HG03520 (cell line): ENCODE data around the gene TPD52L1.
"Not testable (repeated sequence)": the region's sequence is repeated elsewhere in the genome, so short reads cannot be mapped to it uniquely, and the experiment has no call there.

Experiments
- ATAC-seq: cut with Tn5 transposase; IDR thresholded peaks from one replicate; pipeline ENCODE4 v1.9.1; 2021; ENCODE audit warnings: mild to moderate bottlenecking, moderate library complexity; ENCODE audit not compliant: unreplicated experiment

Gene TPD52L1

GRCh38 chr6:125140808-125141207 is 12.8 kb upstream of the TPD52L1 start:
- ATAC-seq, result no peak

- ATAC-seq, result no peak
Observed at GRCh38 chr6:125142618-125143017, 11.0 kb upstream of the TPD52L1 start.

- no peak for ATAC-seq
Observed at GRCh38 chr6:125144822-125145221, 8.8 kb upstream of the TPD52L1 start.

GRCh38 chr6:125149256-125150144 is 4.1 kb upstream of the TPD52L1 start:
- no peak for ATAC-seq

GRCh38 chr6:125151700-125152099 is 1.9 kb upstream of the TPD52L1 start:
- ATAC-seq, result no peak

- ATAC-seq, result no peak
Observed at GRCh38 chr6:125154118-125154760, 666 bp downstream of the TPD52L1 start.

- peak; percentile 31 for ATAC-seq
Observed at GRCh38 chr6:125154761-125155135, 1.2 kb downstream of the TPD52L1 start.

GRCh38 chr6:125155344-125155743 is 1.8 kb downstream of the TPD52L1 start:
- no peak for ATAC-seq

- ATAC-seq, result no peak
Observed at GRCh38 chr6:125156496-125156895, 2.9 kb downstream of the TPD52L1 start.

- no peak for ATAC-seq
Observed at GRCh38 chr6:125157280-125157679, 3.7 kb downstream of the TPD52L1 start.

GRCh38 chr6:125157725-125158124 is 4.2 kb downstream of the TPD52L1 start:
- ATAC-seq, result no peak

- ATAC-seq, result not testable (repeated sequence)
Observed at GRCh38 chr6:125163339-125163738, 9.8 kb downstream of the TPD52L1 start.

GRCh38 chr6:125163811-125164210 is 10.2 kb downstream of the TPD52L1 start:
- ATAC-seq, result no peak

- ATAC-seq, result no peak
Observed at GRCh38 chr6:125164696-125165095, 11.1 kb downstream of the TPD52L1 start.

GRCh38 chr6:125165256-125165655 is 11.7 kb downstream of the TPD52L1 start:
- ATAC-seq, result no peak

- ATAC-seq, result no peak
Observed at GRCh38 chr6:125165776-125166175, 12.2 kb downstream of the TPD52L1 start.

- ATAC-seq, result no peak
Observed at GRCh38 chr6:125166711-125167110, 13.1 kb downstream of the TPD52L1 start.

GRCh38 chr6:125167579-125167978 is 14.0 kb downstream of the TPD52L1 start:
- no peak for ATAC-seq

GRCh38 chr6:125169058-125169457 is 15.5 kb downstream of the TPD52L1 start:
- ATAC-seq, result no peak

GRCh38 chr6:125169522-125169921 is 15.9 kb downstream of the TPD52L1 start:
- no peak for ATAC-seq

- no peak for ATAC-seq
Observed at GRCh38 chr6:125170376-125170775, 16.8 kb downstream of the TPD52L1 start.
